GM18861 (cell line): ENCODE results near the gene PLXDC1.
"Not testable (repeated sequence)": the region's sequence is repeated elsewhere in the genome, so short reads cannot be mapped to it uniquely, and the experiment has no call there.

Experiments used
- ATAC-seq: cut with Tn5 transposase; IDR thresholded peaks from one replicate; pipeline ENCODE4 v1.9.1; 2021; ENCODE audit not compliant: unreplicated experiment

PLXDC1 gene

DNA sequence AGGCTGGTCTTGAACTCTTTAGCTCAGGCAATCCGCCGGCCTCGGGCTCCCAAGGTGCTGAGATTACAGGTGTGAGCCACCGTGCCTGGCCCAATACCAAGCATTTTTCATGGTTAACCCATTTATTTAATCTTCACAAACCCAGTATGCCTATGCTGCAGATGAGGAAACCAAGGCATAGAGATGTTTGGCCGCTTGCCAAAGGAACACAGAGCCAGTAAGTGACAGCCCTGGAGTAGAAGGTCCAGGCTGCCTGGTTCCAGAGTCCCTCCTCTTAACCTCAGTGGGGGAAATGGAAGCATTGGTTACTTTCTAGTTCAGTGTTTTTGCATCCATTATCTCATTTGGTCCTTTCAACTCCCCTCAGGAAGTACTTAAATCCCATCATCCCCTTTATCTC is 29.9 kb upstream of the PLXDC1 start:
- no peak for ATAC-seq

DNA sequence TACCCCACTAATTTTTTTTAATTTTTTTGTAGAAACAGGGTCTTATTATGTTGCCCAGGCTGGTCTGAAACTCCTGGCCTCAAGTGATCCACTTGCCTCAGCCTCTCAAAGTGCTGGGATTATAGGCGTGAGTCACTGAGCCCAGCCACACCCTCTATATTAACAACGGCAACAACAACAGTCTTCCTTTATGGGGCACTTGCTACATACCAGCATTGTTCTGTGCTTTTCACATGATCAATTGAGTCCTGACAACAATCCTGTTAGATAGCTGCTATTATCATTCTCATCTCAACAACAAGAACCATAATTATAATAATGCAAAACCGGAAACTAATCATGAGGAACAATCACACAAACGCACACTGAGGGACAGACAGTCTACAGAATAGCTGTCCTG is 27.1 kb upstream of the PLXDC1 start:
- no peak for ATAC-seq

DNA sequence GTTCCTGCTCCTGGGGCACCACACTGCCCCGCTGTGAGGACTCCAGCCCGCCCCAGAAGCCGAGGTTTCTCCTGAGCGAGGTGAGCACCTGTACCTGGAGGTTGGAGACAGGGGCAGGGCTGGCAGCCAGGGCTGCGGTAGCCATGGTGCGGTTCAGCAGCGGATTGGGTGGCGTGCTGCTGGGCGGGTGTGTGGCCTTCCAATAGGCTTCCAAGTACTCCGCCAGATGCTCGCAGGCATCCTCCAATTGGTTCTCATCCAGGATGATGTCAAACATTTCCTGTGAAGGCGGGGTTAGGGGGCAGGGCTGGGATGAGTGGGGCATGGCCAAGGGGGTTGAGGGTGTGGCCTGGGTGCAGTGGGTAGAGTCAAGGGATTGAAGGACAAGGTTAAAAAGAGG is 25.8 kb upstream of the PLXDC1 start:
- ATAC-seq = no peak

DNA sequence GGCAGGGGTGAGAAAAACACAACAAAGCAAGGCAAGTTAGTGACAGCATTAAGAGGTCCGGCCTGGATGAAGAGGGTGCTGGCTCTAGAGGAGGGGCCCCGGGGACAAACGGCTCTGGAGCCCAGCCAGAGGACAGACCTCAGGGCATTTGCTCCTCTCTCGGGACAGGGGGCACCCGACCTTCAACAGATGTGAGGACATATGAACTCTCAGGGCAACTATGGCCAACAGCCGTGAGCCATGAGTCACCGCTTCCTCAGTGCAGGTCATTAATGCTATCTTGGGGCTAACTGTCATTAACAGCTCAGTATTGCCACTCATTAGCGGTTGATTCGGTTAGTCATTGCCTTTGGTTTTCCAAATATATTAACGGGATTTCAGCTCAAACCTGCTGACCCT is 24.3 kb upstream of the PLXDC1 start:
- no peak for ATAC-seq

DNA sequence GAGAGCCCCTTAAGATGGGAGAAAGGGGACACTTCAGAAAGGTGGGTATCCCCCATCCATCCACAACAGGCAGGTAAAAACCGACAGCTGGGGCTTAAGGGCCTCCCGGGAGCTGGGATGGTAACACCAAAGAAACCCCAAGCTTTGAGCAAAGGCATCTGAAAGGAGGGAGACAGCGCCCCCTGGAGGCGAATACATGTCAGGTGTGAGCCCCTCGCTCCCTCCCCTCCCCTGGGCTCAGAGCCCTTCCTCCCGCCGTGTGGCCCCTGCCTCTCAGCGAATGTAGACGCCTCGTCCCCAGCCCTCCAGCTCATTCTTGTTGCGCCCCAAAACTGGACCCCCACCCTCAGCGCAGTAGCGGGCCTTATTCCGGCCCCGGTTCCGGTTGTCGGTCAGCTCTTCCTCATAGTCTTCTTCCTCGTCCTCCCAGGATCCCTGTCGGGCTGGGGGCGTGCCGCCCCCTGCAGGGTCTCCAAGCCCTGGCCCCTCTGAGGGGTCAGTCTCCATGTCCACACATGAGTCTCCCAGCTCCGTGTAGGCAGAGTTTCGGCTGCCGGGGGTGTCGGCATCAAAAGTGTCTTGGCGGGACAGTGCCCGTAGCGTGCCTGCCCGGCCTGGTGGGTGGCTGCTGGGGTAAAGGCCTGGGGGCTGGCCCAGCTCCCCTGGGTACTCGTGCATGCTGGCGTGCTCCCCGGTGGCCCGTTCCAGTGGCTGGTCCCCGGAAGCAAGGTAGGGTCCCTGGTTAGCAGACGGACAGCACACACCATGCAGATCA is 23.7 kb upstream of the PLXDC1 start:
- ATAC-seq = no peak

DNA sequence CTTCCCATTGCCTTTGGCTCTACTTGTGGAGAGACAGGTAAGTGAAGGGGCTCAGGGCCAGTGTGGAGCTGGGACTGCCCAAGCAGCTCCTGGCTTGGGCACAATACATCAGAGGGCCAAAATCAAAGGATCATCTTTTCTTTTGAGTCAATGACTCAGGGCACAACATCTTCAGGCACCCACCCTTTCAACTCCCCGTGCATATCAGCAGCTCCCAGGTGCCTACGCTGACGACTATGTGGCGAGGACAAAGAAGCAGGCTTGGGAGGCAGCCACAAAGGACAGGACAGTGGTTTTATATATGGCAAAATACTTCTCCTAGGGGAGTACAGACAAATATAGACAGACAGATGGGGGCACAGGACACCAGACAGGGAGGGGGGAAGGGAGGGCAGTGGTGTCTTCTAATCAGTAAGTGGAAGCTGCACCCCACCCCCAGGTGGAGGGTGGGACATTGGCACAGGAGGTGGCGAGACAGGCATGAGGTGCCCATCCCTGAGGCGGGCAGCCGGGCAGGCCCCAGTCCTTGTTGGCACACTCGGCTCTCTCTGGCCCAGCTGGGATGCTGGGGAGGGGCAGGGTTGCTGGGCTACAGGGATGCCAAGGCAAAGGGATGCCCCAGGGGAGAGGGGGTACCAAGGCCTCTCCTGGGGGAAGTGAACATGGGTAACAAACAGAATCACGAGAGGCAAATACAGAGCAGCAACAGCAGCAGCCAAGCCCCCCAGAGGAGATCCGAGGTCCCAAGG is 22.3 kb upstream of the PLXDC1 start:
- no peak for ATAC-seq

DNA sequence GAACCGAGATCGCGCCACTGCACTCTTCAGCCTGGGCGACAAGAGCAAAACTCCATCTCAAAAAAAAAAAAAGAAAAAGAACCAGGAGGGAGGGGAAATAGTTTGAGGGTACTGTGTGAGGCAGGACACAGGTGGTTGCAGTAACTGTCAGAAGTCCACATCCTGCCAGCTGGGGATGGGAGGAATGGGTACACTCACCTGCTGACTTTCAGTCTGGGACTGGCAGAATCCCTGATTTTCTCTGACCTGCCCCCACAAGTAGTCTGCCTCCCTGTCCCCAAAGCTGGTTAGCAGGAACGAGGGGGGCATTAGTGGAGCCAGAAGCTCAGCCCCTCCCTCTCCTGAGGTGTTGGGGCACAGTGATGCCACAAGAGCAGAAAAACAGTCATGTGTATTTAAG is 21.6 kb upstream of the PLXDC1 start:
- no peak for ATAC-seq

DNA sequence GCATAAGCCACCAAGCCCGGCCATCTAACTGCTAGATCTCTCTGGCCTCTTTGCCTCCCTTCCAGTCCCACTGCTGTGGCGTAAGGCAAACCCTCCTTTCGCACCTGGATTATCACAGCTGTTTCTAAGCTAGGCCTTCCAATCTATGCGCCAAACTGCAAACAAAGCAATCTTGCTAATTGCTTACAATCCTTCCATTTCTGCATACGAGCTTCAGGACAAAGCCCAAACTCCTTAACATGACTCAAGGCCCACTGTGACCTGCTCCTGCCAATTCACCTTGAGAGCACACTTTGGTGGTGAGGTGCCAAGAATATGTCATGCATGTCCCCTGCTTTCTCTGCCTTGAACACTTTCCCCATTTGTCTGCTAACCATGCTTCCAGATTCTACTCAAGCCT is 20.5 kb upstream of the PLXDC1 start:
- ATAC-seq = no peak

DNA sequence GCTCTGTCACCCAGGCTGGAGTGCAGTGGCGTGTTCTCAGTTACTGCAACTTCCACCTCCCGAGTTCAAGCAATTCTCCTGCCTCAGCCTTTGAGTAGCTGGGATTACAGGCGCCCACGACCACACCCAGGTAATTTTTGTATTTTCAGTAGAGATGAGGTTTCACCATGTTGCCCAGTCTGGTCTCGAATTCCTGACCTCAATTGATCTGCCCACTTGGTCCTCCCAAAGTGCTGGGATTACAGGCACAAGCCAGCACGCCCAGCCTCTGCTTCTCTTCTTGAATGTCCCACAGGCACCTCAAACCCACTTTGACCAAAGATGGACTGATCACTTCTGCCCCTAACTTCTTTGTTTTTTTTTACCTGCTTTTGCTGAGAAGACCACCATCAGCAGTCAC is 19.1 kb upstream of the PLXDC1 start:
- ATAC-seq = no peak

DNA sequence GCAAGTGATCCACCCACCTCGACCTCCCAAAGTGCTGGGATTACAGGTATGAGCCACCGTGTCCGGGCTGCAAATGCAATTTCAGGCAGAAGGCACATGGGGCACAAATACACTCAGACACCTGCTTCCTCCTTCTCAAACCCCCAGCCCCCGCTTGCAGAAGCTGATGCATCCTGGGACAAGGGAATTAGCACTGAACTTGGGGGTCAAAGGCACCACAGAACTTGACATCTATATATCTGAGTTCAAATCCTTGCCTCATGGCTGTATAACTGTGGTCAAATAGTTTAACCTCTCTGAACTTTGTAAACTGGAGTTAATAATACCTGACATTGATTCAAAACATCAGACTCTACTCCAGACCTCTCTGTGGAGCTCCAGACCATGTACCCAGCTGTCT is 18.7 kb upstream of the PLXDC1 start:
- ATAC-seq = no peak

DNA sequence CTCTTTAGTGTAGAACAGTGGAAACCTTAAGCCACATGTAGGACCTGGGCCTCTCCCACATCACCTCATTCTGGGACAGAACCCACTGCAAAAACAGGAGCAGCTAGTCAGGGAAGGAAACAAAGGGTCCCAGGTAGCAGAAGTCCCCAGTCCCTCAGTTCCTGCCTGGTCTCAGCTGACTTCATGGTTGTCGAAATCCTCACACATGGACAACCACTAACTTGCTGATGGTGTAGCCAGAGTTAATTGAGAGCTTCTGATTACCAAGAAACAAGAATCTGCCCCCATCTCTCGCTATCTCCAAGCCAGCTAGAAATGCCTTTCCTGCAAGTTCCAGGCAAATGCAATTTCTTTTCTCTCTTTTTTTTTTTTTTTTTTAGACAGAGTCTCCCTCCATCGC is 18.1 kb upstream of the PLXDC1 start:
- no peak for ATAC-seq

DNA sequence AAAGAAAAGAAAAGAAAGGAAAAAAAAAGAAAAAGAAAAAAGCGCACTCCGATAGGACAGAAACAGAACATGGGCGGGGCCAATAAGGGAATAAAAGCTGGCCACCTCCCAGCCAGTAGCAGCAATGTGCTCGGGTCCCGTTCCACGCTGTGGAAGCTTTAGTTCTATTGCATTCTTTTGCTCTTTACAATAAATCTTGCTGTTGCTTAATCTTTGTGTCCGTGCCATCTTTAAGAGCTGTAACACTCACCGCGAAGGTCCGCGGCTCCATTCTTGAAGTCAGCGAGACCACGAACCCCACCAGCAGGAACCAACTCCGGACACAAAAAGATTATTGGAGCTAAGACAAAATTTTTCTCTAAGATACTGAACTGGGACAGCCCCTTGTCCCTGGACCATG is 17.7 kb upstream of the PLXDC1 start:
- ATAC-seq = no peak

DNA sequence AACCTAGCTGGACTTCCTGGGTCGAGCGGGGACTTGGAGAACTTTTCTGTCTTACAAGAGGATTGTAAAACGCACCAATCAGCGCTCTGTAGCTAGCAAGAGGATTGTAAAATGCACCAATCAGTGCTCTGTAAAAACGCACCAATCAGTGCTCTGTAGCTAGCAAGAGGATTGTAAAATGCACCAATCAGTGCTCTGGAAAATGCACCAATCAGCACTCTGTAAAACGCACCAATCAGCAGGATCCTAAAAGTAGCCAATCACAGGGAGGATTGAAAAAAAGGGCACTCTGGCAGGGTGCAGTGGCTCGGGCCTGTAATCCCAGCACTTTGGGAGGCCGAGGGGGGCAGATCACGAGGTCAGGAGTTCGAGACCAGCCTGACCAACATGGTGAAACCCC is 17.1 kb upstream of the PLXDC1 start:
- ATAC-seq = not testable (repeated sequence)

DNA sequence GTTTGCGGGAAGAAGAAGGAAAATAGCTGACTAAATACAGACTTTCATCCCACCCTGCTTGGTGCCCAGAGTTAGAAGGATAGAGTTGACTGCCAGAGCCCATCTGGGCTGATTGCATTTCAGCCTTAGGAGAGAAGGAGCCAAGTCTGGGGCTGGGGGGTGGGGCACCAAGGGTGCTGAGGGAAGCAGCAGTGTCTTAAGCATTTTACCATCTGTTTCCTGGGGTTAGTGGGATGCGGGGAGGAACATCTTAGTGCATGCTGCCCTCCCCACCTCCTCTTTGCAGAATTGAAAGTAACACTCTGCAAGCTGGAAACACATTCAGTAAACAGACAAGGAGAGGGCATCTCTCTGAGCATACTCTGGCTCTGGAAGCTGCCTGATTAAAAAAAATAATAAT is 16.0 kb upstream of the PLXDC1 start:
- no peak for ATAC-seq

DNA sequence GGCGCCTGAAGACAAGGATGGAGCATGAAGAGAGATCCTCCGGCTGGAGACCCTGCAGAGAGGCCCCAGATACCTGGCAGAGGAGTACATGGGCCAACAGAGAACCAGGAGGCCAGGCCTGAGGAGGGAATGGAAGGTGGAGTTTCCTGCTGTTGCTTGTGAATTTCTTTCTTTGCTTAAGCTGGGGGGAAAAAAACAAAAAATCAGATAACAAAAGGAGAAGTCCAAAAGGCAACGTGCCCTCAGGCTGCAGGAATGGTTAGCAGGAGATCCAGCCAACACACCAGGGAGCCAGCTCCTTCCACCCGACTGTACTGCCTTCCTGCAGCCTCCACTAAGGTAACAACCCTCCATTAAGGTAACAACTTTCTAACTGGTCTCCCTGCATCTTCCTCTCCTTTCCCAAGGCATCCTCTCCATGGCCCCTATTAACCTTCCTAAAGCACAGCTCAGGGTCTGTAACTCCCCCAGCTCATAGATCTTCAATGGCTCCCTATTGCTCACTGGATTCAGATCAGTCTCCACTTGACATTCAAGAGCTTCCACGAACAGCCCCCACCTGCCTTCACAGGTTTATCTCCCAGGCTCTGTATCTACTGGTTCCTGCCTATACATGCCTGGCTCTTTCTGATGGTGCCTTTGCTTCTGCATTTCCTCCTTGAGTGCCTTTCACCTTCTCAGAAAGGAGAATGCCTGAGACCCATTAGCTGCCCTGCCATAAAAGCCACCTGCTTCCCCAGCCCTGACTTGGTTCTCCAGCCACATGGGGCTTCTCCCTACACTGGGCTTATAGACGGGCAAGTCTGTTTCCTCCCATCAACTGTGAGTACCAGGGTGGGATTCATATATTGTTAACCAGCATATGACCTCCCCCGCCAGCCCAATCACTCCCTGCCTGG is 15.2 kb upstream of the PLXDC1 start:
- no peak for ATAC-seq

DNA sequence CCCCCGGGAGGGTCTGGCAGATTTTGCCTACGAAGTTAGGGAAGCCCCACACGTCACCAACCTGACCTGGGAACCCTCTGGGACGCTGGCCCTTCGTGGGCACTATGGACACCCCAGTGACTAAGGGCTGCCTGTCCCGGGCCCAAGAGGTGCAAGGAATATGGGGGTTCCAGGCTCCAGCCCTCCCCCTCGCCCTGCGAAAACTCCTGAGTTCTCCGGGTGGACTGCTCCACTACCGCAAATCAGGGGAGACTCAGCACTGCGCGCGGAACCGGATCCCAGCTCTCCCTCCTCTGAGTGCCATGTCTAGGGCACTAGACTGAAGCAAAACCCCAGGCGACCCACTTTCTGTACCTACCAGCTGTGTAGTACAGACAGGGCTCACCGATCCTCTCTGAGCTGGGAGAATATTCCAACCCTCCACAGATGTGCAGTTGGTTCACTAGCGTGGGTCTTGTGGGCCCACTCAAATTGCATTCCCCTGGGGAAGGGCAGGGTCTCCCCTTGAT is 14.5 kb upstream of the PLXDC1 start, which contains the start of gene ARL5C:
Gene ARL5C (minus strand): TSS at position 321 of the 509 bp plus-strand sequence. CDS start 401 bp downstream, outside the sequence.
- ATAC-seq = no peak

DNA sequence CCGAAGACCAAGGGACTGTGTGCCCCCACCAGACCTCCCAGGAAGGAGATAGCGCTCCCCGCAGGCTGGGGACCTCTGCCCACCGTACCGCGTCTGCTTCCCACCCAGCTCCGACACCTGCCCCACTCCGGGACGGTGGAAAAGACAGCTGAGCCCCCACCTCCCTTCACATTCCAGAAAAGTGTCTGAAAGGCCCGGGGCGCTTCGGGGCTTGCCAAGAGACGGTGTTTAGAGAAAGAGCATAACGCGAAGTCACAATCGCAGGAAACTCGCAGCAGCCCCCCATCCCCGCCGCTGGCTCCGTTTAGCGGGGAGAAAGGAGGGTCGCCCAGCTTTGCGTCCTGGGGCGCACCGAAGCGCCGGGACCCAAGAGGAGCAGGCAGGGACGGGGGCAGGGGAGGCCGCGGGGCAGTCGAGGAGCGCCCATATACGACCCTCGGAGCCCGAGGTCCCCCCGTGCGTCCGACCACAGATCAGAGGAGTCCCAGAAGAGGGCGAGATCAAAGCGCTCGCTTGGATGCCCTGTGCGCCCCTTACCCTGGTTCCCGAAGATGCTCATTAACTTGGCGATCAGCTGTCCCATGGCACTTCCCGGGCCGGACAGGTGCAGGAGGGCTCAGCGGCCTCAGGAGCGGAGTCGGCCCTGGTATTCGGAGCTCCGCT is 13.9 kb upstream of the PLXDC1 start:
- no peak for ATAC-seq

DNA sequence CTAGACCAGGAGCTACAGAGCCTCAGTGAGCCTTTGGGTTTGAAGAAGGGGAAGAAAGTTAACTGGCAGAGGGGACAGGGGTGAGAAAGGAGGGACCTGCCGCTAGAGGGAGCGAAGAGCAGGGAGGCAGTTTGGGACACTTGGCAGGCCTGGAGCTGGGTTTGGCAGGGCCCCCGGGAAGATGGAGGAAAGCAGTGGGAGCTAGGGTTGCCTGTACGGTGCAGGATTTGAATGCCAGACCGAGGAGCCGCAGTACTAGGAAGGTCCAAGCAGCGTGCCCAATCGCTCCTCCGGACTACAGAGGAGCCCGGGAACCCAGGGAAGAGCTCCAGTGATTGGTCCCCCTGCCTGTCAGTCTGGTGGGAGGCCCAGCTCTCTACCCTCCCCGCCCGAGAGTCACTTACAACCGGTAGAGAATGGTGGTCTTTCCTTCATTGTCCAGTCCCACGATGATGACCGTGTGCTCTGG is 13.3 kb upstream of the PLXDC1 start:
- ATAC-seq = no peak

DNA sequence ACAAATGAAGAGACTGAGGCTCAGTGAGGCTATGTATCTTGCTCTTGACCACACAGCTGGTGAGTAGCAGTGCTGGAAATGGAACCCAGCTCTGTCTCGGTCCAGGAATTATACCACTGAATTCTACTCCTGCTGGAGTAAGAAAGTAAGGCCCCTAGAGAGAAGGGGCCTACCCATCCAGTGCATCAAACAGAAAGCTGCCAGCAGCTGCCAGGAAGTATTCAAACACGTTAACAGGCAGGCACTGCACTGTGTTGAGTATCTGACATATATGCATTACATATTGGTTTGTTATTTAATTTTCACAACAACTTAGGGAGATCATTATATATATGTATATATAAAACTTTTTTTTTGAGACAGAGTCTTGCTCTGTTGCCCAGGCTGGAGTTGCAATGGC is 10.5 kb upstream of the PLXDC1 start:
- no peak for ATAC-seq

DNA sequence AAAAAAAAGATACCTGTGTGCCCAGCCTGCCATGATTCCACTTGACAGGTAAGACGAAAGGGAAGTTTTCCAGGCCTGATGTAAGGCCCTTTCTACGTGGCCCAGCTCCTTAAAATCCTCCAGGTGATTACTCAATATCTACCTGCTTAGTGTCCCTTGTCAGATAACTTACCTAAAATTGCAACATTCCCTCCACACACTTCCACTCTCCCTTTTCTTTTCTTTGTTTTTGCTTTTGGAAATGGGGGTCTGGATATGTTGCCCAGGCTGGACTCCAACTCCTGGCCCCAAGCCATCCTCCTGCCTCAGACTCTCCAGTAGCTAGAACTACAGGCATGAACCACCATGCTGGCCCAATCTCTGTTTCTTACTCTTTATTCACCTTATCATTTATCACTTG is 7.2 kb upstream of the PLXDC1 start:
- ATAC-seq = no peak

DNA sequence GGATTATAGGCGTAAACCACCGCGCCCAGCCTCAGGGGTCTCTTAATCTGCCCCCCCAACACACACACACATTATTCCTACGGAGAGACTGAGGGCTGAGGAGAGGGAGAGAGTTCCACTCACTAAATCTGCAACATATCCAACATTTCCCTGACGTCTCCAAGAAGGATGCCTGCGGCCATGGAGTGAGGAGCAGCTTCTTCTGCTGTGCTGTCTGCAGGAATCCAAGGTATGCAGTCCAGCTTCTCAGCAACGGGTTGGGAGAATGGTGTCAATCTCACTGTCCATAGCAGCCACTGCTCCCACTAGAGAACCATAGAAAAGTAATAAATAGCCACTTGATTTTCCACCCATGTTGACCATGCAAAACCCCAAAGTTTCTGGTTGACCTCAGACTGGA is 5.1 kb upstream of the PLXDC1 start:
- ATAC-seq = no peak
